Stimulated activated CD8-positive, alpha-beta memory T cell treated with anti-CD3 and anti-CD28 coated beads, Interleukin-7, amount 100 ng/mL, for 4 hours (primary cell): ENCODE results near the gene E2F4.
A peak's percentile ranks its signal among the peaks of the same experiment; 100 is the strongest.

Source experiments
- DNase-seq, 2 donors: peaks; one replicate each; pipeline ENCODE4 v3.0.0-alpha.2; 2020; ENCODE audit warnings: low read depth in 2 of 2

Gene E2F4

GRCh38 chr16:67208154-67208896 is 16.4 kb downstream of the E2F4 start:
- no peak for DNase-seq

GRCh38 chr16:67209565-67209964 is 17.6 kb downstream of the E2F4 start:
- no peak for DNase-seq

GRCh38 chr16:67210069-67210937 is 18.3 kb downstream of the E2F4 start:
- no peak for DNase-seq

GRCh38 chr16:67211674-67212073 is 19.7 kb downstream of the E2F4 start:
- no peak for DNase-seq

- DNase-seq: no peak
Measured at GRCh38 chr16:67212766-67213165, 20.8 kb downstream of the E2F4 start.

GRCh38 chr16:67213197-67214019 is 21.5 kb downstream of the E2F4 start:
- DNase-seq: no peak

GRCh38 chr16:67215706-67216105 is 23.8 kb downstream of the E2F4 start:
- DNase-seq: no peak

- DNase-seq: no peak
Measured at GRCh38 chr16:67216612-67217490, 24.9 kb downstream of the E2F4 start.

GRCh38 chr16:67223992-67224391 is 32.0 kb downstream of the E2F4 start:
- no peak for DNase-seq

- DNase-seq: no peak
Measured at GRCh38 chr16:67226295-67226803, 34.4 kb downstream of the E2F4 start.

GRCh38 chr16:67226804-67227566 is 35.0 kb downstream of the E2F4 start, which contains the start of gene TMEM208:
TMEM208 (plus strand) TSS chr16:67227130; CDS start chr16:67227219, 89 bp downstream.
- DNase-seq: peak; percentile 96

- DNase-seq: no peak
Measured at GRCh38 chr16:67227567-67227921, 35.6 kb downstream of the E2F4 start.

- no peak for DNase-seq
Measured at GRCh38 chr16:67228034-67228785, 36.3 kb downstream of the E2F4 start.

- DNase-seq: no peak
Measured at GRCh38 chr16:67228905-67229304, 37.0 kb downstream of the E2F4 start.

- no peak for DNase-seq
Measured at GRCh38 chr16:67229906-67230808, 38.2 kb downstream of the E2F4 start.

- DNase-seq: no peak
Measured at GRCh38 chr16:67230809-67231660, 39.1 kb downstream of the E2F4 start.

- no peak for DNase-seq
Measured at GRCh38 chr16:67233596-67233995, 41.6 kb downstream of the E2F4 start.
